Measurements from ENCODE around the gene CDK5. TPM values are rescaled to one million over a fixed set of nuclear protein-coding genes. Genes with fewer than 3 reads are reported as not detected.

CDK5 gene
- total and polyA plus RNA-seq, 2 experiments from 2014 or later: 17.8 to 56.8 TPM

GRCh38 chr7:151011097-151011409, 46.6 kb downstream of the CDK5 start:
- H3K27me3 ChIP-seq: no peaks in the 10 kb centered on the region
- H3K4me3 ChIP-seq: no peak overlapping the region
- H3K4me1 ChIP-seq (ENCODE audit: low read depth): peaks cover 30% of the 10 kb centered on the region
- H3K9me3 ChIP-seq (ENCODE audit: low read depth): no peaks in the 10 kb centered on the region
- H3K27ac ChIP-seq: peak overlapping the region; percentile 73
- peak in 1 of 2 donors; percentile 37 for DNase-seq (ENCODE audit: low read depth in 1 of 2, low spot score in 1 of 2)
- H3K36me3 ChIP-seq: no peaks in the 10 kb centered on the region
- no peak for TF ChIP-seq CTCF (IDR thresholded peaks at IDR 0.05; ENCODE audit: low read depth, low read length)

- Histone ChIP-seq H3K27me3 (no peaks in the 10 kb centered on the region), H3K9me3 (ENCODE audit: low read depth) (no peaks in the 10 kb centered on the region), H3K36me3 (no peaks in the 10 kb centered on the region), H3K27ac (peak overlapping the region; percentile 73), H3K4me3 (no peak overlapping the region), H3K4me1 (ENCODE audit: low read depth) (peaks cover 30% of the 10 kb centered on the region)
- TF ChIP-seq CTCF (IDR thresholded peaks at IDR 0.05; ENCODE audit: low read depth, low read length): no peak
- peak; percentile 52 to 75 for DNase-seq (ENCODE audit: low read depth in 1 of 2, low spot score in 1 of 2)
These were observed 47.2 kb downstream of the CDK5 start for GRCh38 chr7:151010307-151011096.

GRCh38 chr7:151010037-151010306, 47.7 kb downstream of the CDK5 start:
- H3K9me3 ChIP-seq (ENCODE audit: low read depth): no peaks in the 10 kb centered on the region
- H3K27me3 ChIP-seq: no peaks in the 10 kb centered on the region
- no peak for TF ChIP-seq CTCF (IDR thresholded peaks at IDR 0.05; ENCODE audit: low read depth, low read length)
- peaks cover 30% of the 10 kb centered on the region for H3K4me1 ChIP-seq (ENCODE audit: low read depth)
- no peaks in the 10 kb centered on the region for H3K36me3 ChIP-seq
- H3K4me3 ChIP-seq: no peak overlapping the region
- no peak for DNase-seq (ENCODE audit: low read depth in 1 of 2, low spot score in 1 of 2)
- peak overlapping the region; percentile 73 for H3K27ac ChIP-seq

- Histone ChIP-seq H3K9me3 (ENCODE audit: low read depth) (no peaks in the 10 kb centered on the region), H3K4me1 (ENCODE audit: low read depth) (peaks cover 30% of the 10 kb centered on the region), H3K27me3 (no peaks in the 10 kb centered on the region), H3K4me3 (no peak overlapping the region), H3K36me3 (no peaks in the 10 kb centered on the region), H3K27ac (peak overlapping the region; percentile 73)
- no peak for DNase-seq (ENCODE audit: low read depth in 1 of 2, low spot score in 1 of 2)
- no peak for TF ChIP-seq CTCF (IDR thresholded peaks at IDR 0.05; ENCODE audit: low read depth, low read length)
These were observed 48.2 kb downstream of the CDK5 start for GRCh38 chr7:151009327-151010036.

GRCh38 chr7:151008511-151009323, 49.0 kb downstream of the CDK5 start:
- Histone ChIP-seq H3K9me3 (ENCODE audit: low read depth) (no peaks in the 10 kb centered on the region), H3K27me3 (no peaks in the 10 kb centered on the region), H3K4me1 (ENCODE audit: low read depth) (peaks cover 30% of the 10 kb centered on the region), H3K4me3 (no peak overlapping the region), H3K36me3 (no peaks in the 10 kb centered on the region), H3K27ac (no peak overlapping the region)
- peak in 1 of 2 donors; percentile 76 for DNase-seq (ENCODE audit: low read depth in 1 of 2, low spot score in 1 of 2)
- TF ChIP-seq CTCF (IDR thresholded peaks at IDR 0.05; ENCODE audit: low read depth, low read length): peak; percentile 82
